Activated CD4-positive, alpha-beta T cell treated with anti-CD3 and anti-CD28 coated beads for 36 hours (primary cell): ENCODE results near the gene COX20. TPM values are rescaled to one million over a fixed set of nuclear protein-coding genes. Genes with fewer than 3 reads are reported as not detected.

Experiments
- ATAC-seq: fragments of 200-7000 bp; cut with Tn5 transposase; one replicate; pipeline ENCODE4 v1.10.0; 2021; ENCODE audit warnings: mild to moderate bottlenecking, moderate library complexity
- CTCF ChIA-PET: fragments of 350-600 bp; sonication (Branson Sonifier 250); formaldehyde crosslinking; loops from one replicate; lab custom pipeline; 2021; ENCODE audit warnings: antibody characterized with exemption; lab: Charles Lee
- POLR2A ChIA-PET: fragments of 350-600 bp; sonication (Branson Sonifier 250); formaldehyde crosslinking; loops from one replicate; lab custom pipeline; 2021; ENCODE audit warnings: antibody characterized with exemption, inconsistent platforms; lab: Charles Lee
- DNase-seq: peaks from one replicate; pipeline ENCODE4 v3.0.0-alpha.2; 2020
- H3K27ac Mint-ChIP-seq: one replicate; pipeline ENCODE4 v1.8.0; 2021; ENCODE audit warnings: mixed read lengths
- H3K27me3 Mint-ChIP-seq: one replicate; pipeline ENCODE4 v1.8.0; 2021; ENCODE audit warnings: mixed read lengths
- H3K36me3 Mint-ChIP-seq: one replicate; pipeline ENCODE4 v1.8.0; 2021; ENCODE audit warnings: low read depth, mixed read lengths
- H3K4me1 Mint-ChIP-seq: one replicate; pipeline ENCODE4 v1.8.0; 2021; ENCODE audit warnings: mixed read lengths
- H3K4me3 Mint-ChIP-seq: one replicate; pipeline ENCODE4 v1.8.0; 2021; ENCODE audit warnings: mild to moderate bottlenecking, moderate library complexity, mixed read lengths
- H3K9me3 Mint-ChIP-seq: one replicate; pipeline ENCODE4 v1.8.0; 2021; ENCODE audit warnings: low read depth, mixed read lengths
- intact Hi-C, 2 experiments: fragments of 100-400 bp; cut with DNase I in 1 of 2; cut with micrococcal nuclease in 1 of 2; formaldehyde crosslinking; loops; one replicate each; pipeline versions ENCODE4 v1.14.2 to v1.15.1; 2022 to 2024; cut with DNase I, micrococcal nuclease
- total RNA-seq, 2 experiments: library from RNA; stranded (reverse); gene quantifications; one replicate each; pipeline ENCODE4 v1.2.3, GENCODE V29; 2021

COX20 gene
- total RNA-seq, 2 experiments from 2014 or later = 32.0 to 33.2 TPM

DNA sequence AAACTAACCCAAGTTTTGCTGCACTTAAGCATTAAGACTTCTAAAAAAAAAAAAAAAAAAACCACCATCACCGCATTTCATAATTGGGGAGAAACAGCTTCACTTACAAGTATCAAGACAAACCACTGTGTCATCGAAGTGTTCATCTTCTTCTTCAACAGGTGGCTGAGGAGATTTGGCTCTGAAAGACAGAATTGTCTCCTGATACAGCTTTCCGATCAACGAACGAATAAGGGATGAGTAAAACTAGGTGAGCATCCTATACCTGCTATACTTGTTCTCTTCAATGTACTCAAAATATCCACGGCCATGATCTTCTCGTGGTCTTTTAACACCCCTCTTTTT lies 26.9 kb downstream of the COX20 start:
- POLR2A ChIA-PET = interaction anchor here (0.6 to 6.5 kb wide), 6 partner anchors 13 to 1861 kb away, joined by 4 to 74 read pairs (median 5); partner anchors contain the start of gene COX20
- H3K4me3 Mint-ChIP-seq = peak overlapping the region; percentile 100
- ATAC-seq (no peak), DNase-seq (no peak)
- intact Hi-C loops = loop anchor here (1.0 to 10.0 kb wide), 5 partner anchors 10 to 1704 kb away; partner anchors contain the start of genes CEP170 (in 2 of the 2), CNST (in 1 of the 2), SDCCAG8 (in 1 of the 2) and TFB2M (in 1 of the 2)
- no peaks in the 10 kb centered on the region for H3K9me3 Mint-ChIP-seq
- H3K4me1 Mint-ChIP-seq = peaks cover 52% of the 10 kb centered on the region
- H3K27me3 Mint-ChIP-seq = no peaks in the 10 kb centered on the region
- CTCF ChIA-PET = interaction anchor here (0.7 to 5.5 kb wide), 13 partner anchors 9 to 259 kb away, joined by 3 to 29 read pairs (median 4); partner anchors contain the start of gene COX20
- H3K36me3 Mint-ChIP-seq = peaks cover 61% of the 10 kb centered on the region
- peak overlapping the region; percentile 100 for H3K27ac Mint-ChIP-seq

DNA sequence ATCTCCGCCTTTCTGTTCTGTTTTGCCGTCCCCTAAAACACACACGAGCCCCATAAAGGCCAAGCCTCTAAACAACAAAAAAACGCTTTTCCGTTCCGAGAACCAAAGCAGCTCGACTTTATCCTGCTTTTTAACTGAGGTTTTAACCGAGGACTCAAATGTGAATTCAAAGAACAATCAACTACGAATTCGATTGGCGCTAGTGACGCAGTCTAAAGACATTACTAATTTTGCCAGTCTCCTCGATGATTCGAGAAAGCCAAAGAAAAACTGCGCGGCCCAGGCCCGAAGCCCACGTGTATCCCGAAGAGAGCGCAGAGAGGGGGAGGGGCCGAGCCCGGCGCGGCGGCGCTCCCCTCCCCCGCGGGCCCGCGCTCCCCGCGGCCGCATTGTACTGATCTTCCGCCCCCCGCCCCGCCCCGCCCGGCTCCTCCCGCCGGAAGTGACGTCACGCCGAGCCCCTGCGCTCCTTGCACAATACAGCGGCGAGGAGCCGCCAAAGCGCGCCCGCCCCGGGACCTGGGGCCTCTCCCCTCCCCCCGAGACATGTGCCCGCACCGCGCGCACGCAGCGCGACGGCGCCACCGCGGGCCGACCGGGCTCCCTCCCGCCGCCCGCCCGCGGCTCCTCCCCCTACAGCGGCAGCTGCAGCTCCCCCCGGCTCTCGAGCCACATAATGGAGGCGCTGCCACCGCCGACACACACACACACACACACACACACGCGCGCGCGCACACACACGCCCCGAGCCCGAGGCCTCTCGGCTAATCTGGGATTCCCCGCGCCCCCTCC lies 27.4 kb downstream of the COX20 start:
- ATAC-seq = peak; percentile 62
- Mint-ChIP-seq H3K36me3 (peaks cover 55% of the 10 kb centered on the region), H3K27ac (peak overlapping the region; percentile 100), H3K4me3 (peak overlapping the region; percentile 100), H3K9me3 (no peaks in the 10 kb centered on the region), H3K27me3 (no peaks in the 10 kb centered on the region), H3K4me1 (peaks cover 46% of the 10 kb centered on the region)
- CTCF ChIA-PET = interaction anchor here (1.0 to 5.5 kb wide), 8 partner anchors 9 to 180 kb away, joined by 3 to 29 read pairs (median 8); partner anchors contain the start of gene COX20
- intact Hi-C loops = loop anchor here (1.0 to 10.0 kb wide), 7 partner anchors 11 to 1704 kb away; partner anchors contain the start of genes CEP170 (in 2 of the 2), CNST (in 1 of the 2), COX20 (in 1 of the 2) and SDCCAG8 (in 1 of the 2)
- POLR2A ChIA-PET = interaction anchor here (0.6 to 6.5 kb wide), 8 partner anchors 9 to 1861 kb away, joined by 3 to 74 read pairs (median 4); partner anchors contain the start of genes CEP170 and COX20
- peak; percentile 99 for DNase-seq

- peaks cover 39% of the 10 kb centered on the region for H3K4me1 Mint-ChIP-seq
- H3K4me3 Mint-ChIP-seq = peak overlapping the region; percentile 100
- ChIA-PET POLR2A (interaction anchor here (0.6 to 6.5 kb wide), 6 partner anchors 9 to 108 kb away, joined by 3 to 74 read pairs (median 5); partner anchors contain the start of gene COX20), CTCF (interaction anchor here (0.8 to 5.5 kb wide), 6 partner anchors 24 to 183 kb away, joined by 3 to 29 read pairs (median 5); partner anchors contain the start of gene COX20)
- ATAC-seq (peak; percentile 0), DNase-seq (no peak)
- H3K27ac Mint-ChIP-seq = peak overlapping the region; percentile 99
- H3K9me3 Mint-ChIP-seq = no peaks in the 10 kb centered on the region
- intact Hi-C loops = loop anchor here (1.0 to 10.0 kb wide), 14 partner anchors 28 to 1703 kb away; partner anchors contain the start of genes CEP170 (in 2 of the 2), COX20 (in 2 of the 2), CNST (in 1 of the 2) and SDCCAG8 (in 1 of the 2)
- no peaks in the 10 kb centered on the region for H3K27me3 Mint-ChIP-seq
- H3K36me3 Mint-ChIP-seq = peaks cover 48% of the 10 kb centered on the region
These were observed 28.2 kb downstream of the COX20 start for GRCh38 chr1:244863491-244864252.

DNA sequence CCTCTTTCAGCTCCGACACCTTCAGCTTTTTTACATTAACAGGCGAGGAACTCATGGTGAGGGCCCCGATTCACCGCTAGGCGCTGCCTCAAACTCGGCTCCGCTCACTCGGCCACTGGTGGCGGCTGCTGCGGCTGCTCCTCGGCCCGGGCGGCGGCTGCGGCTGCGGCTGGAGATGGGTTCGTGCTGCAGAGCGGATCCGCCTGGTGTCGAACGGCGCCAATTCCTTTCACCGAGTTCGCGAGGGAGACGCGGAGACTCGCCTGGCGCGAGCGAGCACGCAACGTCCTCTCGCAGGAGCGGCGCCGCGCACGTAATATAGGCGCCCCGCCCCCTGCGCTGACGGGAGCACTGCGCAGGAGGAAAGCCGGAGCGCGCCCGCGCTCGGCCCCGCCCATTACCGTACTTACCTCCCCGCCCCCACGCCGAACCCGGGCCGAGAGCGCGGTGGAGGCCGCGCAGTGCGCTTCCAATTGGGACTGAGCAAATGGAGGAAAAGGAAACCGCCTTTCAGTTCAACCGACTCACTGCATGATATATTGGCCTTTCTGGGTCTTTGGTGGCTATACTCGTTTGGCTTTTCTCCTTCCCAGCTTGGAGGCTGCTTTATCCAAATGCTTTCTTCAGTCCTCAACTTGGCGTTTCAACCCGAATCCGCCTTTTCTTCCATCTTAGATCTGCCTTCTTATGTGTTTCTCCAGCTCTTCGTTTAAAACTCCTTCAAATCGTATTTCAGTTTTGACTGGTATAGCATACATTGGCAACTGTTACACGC lies 29.0 kb downstream of the COX20 start, which contains the start of gene HNRNPU:
TSS of gene HNRNPU (minus strand) at position 291 of the 775 bp plus-strand sequence. CDS start at position 55, 236 bp downstream.
- peak; percentile 72 for ATAC-seq
- POLR2A ChIA-PET = interaction anchor here (0.5 to 6.5 kb wide), 6 partner anchors 28 to 107 kb away, joined by 3 to 74 read pairs (median 8); partner anchors contain the start of gene COX20
- no peaks in the 10 kb centered on the region for H3K9me3 Mint-ChIP-seq
- intact Hi-C loops = loop anchor here (1.0 to 10.0 kb wide), 12 partner anchors 29 to 1610 kb away; partner anchors contain the start of genes CEP170 (in 1 of the 2), COX20 (in 1 of the 2) and SDCCAG8 (in 1 of the 2)
- peaks cover 41% of the 10 kb centered on the region for H3K36me3 Mint-ChIP-seq
- no peaks in the 10 kb centered on the region for H3K27me3 Mint-ChIP-seq
- H3K4me1 Mint-ChIP-seq = peaks cover 33% of the 10 kb centered on the region
- CTCF ChIA-PET = interaction anchor here (0.5 to 5.5 kb wide), 11 partner anchors 25 to 182 kb away, joined by 3 to 29 read pairs (median 5); partner anchors contain the start of gene COX20
- peak within 1 kb of the TSS; percentile 100 for H3K4me3 Mint-ChIP-seq
- DNase-seq = peak; percentile 98
- peak within 1 kb of the TSS; percentile 99 for H3K27ac Mint-ChIP-seq

- peak; percentile 57 for DNase-seq
- H3K36me3 Mint-ChIP-seq = peaks cover 37% of the 10 kb centered on the region
- intact Hi-C loops = loop anchor here (2.0 to 10.0 kb wide), 4 partner anchors 54 to 1610 kb away; partner anchors contain the start of genes CEP170 (in 1 of the 2) and SDCCAG8 (in 1 of the 2)
- H3K4me3 Mint-ChIP-seq = peak overlapping the region; percentile 100
- ATAC-seq = no peak
- H3K27ac Mint-ChIP-seq = peak overlapping the region; percentile 99
- POLR2A ChIA-PET = interaction anchor here (0.6 to 6.5 kb wide), 3 partner anchors 29 to 107 kb away, joined by 3 to 74 read pairs (median 5); partner anchors contain the start of gene COX20
- peaks cover 28% of the 10 kb centered on the region for H3K4me1 Mint-ChIP-seq
- H3K9me3 Mint-ChIP-seq = no peaks in the 10 kb centered on the region
- no peaks in the 10 kb centered on the region for H3K27me3 Mint-ChIP-seq
- CTCF ChIA-PET = interaction anchor here (0.5 to 5.5 kb wide), 8 partner anchors 30 to 178 kb away, joined by 3 to 29 read pairs (median 3); partner anchors contain the start of gene COX20
These were observed 29.5 kb downstream of the COX20 start for GRCh38 chr1:244865028-244865371.

GRCh38 chr1:244865820-244866219 lies 30.4 kb downstream of the COX20 start:
- ChIA-PET POLR2A (interaction anchor here (6.5 kb wide), 1 partner anchor 30 kb away, joined by 74 read pairs; the partner anchor contains the start of gene COX20), CTCF (interaction anchor here (0.5 to 5.5 kb wide), 5 partner anchors 31 to 177 kb away, joined by 3 to 29 read pairs (median 5); partner anchors contain the start of gene COX20)
- DNase-seq = no peak
- H3K27me3 Mint-ChIP-seq = no peaks in the 10 kb centered on the region
- peaks cover 28% of the 10 kb centered on the region for H3K36me3 Mint-ChIP-seq
- H3K4me1 Mint-ChIP-seq = peaks cover 22% of the 10 kb centered on the region
- peak overlapping the region; percentile 99 for H3K27ac Mint-ChIP-seq
- no peak for ATAC-seq
- no peaks in the 10 kb centered on the region for H3K9me3 Mint-ChIP-seq
- intact Hi-C loops = loop anchor here (2.0 to 10.0 kb wide), 4 partner anchors 53 to 1611 kb away; partner anchors contain the start of genes CEP170 (in 1 of the 2) and SDCCAG8 (in 1 of the 2)
- H3K4me3 Mint-ChIP-seq = no peak overlapping the region

DNA sequence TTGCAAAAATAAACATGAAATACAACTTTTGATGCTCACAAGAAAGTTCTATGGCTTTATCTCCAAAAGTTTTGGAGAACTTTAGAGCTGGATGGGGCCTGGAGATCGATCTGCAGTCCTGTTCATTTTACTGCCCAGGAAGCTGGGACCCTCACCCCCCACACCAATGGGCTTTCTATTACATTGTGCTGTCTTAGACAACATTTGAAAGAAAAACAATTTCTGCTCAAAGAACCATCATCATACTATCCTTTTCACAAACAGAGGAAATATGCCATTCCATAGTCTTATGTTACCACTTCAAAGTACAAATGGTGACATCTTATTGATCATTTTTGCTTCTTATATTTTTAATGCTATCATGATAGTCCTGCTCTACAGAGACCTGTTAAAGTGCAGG lies 30.9 kb downstream of the COX20 start:
- no peaks in the 10 kb centered on the region for H3K9me3 Mint-ChIP-seq
- ChIA-PET CTCF (interaction anchor here (0.7 to 5.5 kb wide), 3 partner anchors 32 to 176 kb away, joined by 3 to 29 read pairs (median 4); partner anchors contain the start of gene COX20), POLR2A (interaction anchor here (6.5 kb wide), 1 partner anchor 30 kb away, joined by 74 read pairs; the partner anchor contains the start of gene COX20)
- intact Hi-C loops = loop anchor here in 1 of 2 experiments (10.0 kb wide), 1 partner anchor 1612 kb away; the partner anchor contains the start of genes CEP170 and SDCCAG8
- ATAC-seq (no peak), DNase-seq (no peak)
- H3K4me3 Mint-ChIP-seq = no peak overlapping the region
- peaks cover 18% of the 10 kb centered on the region for H3K4me1 Mint-ChIP-seq
- H3K36me3 Mint-ChIP-seq = peaks cover 23% of the 10 kb centered on the region
- no peaks in the 10 kb centered on the region for H3K27me3 Mint-ChIP-seq
- peak overlapping the region; percentile 4 for H3K27ac Mint-ChIP-seq

DNA sequence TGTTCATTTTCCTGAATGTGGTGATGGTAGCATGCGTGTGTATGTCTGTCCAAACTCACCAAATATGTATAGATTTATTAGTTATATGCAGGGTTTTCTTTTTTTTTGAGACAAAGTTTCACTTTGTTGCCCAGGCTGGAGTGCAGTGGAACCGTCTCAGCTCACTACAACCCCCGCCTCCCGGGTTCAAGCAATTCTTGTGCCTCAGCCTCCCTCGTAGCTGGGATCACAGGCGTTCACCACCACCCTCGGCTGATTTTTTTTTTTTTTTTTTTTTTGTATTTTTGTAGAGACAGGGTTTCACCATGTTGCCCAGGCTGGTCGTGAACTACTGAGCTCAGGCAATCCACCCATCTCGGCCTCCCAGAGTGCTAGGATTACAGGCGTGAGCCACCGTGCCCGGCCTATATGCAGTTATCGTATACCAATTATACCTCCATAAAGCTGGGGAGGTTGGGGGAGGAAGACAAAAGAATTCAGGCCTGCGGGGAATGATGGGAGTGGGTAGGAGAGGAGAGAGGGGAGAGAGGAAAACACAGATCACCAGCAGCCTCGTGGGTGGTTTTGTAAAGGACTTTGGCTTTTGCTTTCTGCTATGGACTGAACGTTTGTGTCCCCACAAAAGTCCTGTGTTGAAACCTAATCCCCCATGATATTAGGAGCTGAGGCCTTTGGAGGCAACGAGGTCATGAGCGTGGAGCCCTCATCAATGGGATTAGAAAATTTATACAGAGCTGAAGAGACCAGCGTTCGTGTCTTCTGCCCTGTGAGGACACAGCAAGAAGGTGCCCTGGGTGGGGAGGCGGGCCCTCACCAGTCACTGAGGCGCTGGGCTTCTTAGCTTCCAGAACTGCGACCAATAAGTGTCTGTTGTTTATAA lies 33.3 kb downstream of the COX20 start:
- ATAC-seq (no peak), DNase-seq (no peak)
- no peaks in the 10 kb centered on the region for H3K9me3 Mint-ChIP-seq
- ChIA-PET CTCF (interaction anchor here (0.6 to 1.0 kb wide), 4 partner anchors 67 to 200 kb away, joined by 3 to 5 read pairs (median 3); no protein-coding TSS in a partner anchor), POLR2A (no interaction called here)
- H3K27ac Mint-ChIP-seq = no peak overlapping the region
- peaks cover 6% of the 10 kb centered on the region for H3K36me3 Mint-ChIP-seq
- no peaks in the 10 kb centered on the region for H3K27me3 Mint-ChIP-seq
- intact Hi-C loops = loop anchor here in 1 of 2 experiments (10.0 kb wide), 1 partner anchor 1614 kb away; the partner anchor contains the start of genes CEP170 and SDCCAG8
- H3K4me3 Mint-ChIP-seq = no peak overlapping the region
- H3K4me1 Mint-ChIP-seq = peaks cover 17% of the 10 kb centered on the region
